IPS-11a (cell line): ENCODE data around the gene FBXO24.
"Not testable (repeated sequence)": the region's sequence is repeated elsewhere in the genome, so short reads cannot be mapped to it uniquely, and the experiment has no call there.

Experiments used
- H3K4me3 ChIP-seq: one replicate; pipeline ENCODE4 v1.5.1; 2013; ENCODE audit warnings: low read depth, low read length, control low read depth

The FBXO24 gene

GRCh38 chr7:100559127-100559526 lies 27.0 kb upstream of the FBXO24 start:
- H3K4me3 ChIP-seq = no peak overlapping the region

DNA sequence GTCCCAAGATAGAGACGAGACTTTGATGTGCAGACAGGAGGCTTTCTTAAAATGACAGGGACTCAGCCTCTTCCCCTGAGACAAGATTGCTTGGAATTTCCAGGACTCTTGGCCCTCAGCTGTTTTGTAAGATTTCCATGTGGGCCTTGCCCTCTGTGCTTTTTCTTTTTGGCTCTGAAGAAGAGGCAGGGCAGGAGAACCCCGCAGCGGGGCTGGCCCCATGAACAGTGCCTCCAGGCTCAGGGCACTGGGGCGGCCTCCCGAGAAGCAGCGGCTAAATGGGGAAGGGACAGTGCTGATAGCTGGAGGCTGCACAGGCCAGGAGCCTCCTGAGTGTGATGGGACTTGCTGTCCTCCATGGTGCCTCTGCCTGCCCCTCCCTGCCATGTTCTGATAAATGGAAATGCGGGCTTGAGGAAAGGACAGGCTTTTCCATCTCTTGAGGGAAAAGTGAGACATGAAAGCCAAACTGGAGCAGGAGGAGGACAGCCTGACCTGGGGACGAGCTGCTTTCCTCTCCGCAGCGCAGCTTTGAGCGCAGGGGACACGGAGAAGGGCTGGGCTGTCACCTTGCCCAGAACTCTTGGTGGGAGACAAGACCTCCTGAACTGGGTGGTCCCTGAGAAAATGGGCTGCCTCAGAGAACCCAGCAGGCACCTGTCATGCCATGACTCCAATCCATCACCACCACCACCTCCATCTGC lies 24.5 kb upstream of the FBXO24 start:
- H3K4me3 ChIP-seq = no peak overlapping the region

DNA sequence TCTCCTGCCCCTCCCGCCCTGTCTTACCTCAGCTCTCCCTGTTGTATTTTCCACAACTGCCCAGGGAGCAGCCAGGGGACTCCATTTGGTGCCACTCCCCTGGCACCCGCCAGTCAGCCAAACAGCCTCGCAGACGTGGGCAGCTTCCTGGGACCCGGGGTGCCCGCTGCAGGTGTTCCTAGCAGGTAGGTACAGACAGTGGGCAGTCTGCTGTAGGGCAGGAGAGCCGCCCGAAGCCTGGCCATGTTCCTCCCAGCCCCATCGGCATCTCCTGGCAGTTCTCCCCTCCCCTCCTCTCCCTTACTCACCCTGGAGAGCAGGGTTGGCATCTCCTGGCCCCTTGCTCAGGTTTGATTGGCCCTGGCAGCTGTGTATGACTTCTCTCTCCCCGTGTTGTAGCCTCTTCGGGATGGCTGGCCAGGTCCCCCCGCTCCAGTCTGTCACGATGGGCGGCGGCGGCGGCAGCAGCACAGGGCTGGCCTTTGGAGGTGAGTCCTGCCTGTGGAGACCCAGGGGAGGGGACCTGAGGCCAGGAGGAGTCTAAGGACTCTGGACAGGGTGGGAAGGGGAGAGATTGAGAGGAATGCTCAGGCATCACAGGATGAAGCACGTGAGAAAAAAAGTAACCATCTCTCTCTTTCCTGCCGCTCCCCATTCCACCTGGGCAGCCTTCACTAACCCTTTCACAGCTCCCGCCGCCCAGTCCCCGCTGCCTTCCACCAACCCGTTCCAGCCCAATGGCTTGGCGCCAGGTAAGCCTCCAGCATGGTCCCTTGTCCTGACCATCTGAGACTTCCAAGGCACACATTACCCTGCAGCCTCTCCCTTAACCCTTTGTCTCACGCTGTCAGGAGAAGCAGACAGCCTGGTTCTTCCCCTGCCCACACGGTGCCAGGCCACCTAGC lies 23.7 kb upstream of the FBXO24 start:
- H3K4me3 ChIP-seq = no peak overlapping the region

GRCh38 chr7:100563100-100563564 lies 23.0 kb upstream of the FBXO24 start:
- H3K4me3 ChIP-seq = no peak overlapping the region

DNA sequence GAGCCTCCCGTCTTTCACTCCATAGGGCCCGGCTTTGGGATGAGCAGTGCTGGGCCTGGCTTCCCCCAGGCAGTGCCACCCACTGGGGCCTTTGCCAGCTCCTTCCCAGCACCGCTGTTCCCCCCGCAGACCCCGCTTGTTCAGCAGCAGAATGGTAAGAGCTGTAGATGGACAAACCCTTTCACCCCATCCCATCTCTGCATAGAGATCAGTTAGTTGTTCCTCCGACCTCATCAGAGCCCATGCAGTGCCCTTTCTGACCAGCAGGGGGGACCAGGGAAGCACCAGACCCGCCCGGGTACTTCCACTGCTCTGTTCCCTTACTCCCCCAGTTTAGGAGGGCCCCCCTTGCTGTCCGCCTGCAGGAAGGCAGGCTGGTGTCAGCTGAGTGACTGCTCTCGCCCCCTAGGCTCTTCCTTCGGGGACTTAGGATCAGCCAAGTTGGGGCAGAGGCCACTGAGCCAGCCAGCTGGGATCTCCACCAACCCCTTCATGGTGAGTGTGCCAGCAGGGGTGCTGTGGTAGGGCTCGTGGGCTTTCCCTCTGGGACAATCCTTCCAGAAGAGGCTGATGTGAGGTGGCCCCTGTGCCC lies 22.2 kb upstream of the FBXO24 start:
- H3K4me3 ChIP-seq = no peak overlapping the region

DNA sequence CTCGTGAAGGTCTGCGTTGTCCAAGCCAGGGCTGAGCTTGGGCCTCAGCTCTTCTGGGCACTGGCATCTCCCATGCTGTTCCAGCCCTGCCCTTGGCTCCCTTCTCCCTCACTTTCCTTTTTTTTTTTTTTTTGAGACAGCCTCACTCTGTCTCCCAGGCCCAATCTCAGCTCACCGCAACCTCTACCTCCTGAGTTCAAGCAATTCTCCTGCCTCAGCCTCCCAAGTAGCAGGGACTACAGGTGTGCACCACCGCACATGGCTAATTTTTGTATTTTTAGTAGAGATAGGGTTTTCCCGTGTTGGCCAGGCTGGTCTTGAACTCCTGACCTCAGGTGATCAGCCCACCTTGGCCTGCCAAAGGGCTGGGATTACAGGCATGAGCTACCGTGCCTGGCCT lies 21.7 kb upstream of the FBXO24 start:
- H3K4me3 ChIP-seq = not testable (repeated sequence)

GRCh38 chr7:100565133-100565571 lies 21.0 kb upstream of the FBXO24 start:
- H3K4me3 ChIP-seq = no peak overlapping the region

DNA sequence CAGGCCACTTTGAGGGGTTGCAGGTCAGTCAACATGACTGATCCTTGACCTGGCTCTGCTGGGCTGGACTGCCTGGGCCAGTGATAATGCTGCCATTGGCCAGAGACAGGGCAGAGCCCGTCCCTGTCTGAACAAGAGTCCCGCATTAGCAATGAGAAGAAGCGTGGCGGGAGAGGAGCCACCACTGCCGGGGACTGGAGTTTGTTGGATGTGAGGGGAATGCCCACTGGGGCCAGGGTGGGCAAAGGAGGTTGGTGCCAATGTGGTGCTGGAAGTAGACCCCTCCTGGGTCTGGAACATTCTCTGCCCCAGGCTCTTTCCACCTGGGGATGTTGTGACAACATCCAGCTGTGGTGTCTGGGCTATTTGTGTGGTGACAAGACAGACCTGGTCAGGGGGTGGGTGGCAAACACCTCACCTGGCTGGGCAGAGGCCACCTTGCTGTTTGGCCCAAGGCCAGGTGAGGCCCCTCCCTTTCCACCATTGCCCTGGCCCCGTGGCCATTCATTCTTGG lies 20.1 kb upstream of the FBXO24 start:
- no peak overlapping the region for H3K4me3 ChIP-seq

DNA sequence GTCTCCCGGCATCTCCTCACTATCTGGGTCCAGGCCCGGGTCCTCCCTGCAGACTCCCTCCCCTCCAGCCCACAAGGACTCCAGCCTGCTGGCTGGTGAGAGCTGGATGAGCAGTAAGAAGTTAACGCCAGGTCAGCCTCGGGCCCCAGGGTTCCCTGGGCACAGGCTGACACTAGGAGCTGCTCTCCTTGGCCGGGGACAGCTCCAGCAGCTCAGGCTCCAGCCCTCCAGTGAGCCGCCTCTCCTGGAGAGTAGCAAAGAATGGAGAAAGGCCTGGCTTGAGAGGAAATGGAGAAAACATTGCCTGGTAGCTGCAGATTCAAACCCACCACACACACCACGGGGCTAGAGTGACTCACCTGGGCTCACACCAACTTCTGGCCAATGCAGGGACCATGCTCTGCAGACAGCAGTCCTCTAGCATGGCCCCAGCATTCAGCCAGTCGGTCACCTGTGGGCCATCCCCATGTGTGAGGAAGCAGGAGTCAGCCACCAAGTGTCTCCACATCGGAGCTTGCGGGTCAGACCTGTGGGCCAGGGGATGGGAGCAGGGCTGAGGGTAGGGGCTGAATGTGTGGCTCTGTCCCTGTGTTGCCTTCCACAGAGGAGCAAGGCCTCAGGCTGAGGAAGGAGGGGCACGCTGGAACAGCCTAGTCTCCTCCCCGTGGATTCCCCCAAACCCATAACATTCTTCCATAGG lies 18.9 kb upstream of the FBXO24 start:
- no peak overlapping the region for H3K4me3 ChIP-seq

- no peak overlapping the region for H3K4me3 ChIP-seq
Measured at GRCh38 chr7:100567751-100568175, 18.4 kb upstream of the FBXO24 start.

DNA sequence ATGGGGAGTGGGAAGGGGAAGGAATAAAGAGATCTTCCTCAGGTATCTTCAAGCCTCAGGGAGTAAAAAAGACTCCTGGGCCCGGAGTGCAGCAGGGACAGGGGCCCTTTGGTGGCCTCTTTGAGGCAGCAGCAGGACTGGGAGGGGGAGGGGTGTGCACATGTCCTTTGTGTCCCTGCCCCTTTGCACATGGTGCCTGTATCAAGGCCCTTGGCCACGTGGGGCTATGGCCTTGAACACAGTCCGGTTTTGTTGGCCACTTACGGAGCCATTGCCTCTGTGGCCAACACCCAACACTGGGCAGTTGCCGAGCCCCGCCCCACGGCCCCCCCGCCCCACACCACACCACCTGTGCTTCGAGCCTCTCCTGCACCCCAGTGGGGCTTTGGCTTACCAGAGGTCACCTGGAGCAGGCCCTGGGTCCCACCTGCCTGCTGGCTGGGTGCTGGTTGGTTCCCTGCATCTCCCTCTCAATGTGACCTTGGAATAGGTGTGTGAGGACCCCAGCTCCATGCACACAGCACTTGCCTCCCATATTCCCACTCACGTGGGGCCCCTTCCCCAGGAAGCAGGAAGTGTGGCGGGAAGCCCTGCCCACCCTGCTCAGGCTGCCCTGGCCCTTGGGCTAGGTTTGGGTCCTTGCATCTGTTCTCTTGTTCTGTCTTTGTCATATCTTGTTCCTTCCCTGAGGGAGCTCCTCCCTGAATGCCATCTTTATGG lies 17.8 kb upstream of the FBXO24 start:
- H3K4me3 ChIP-seq = no peak overlapping the region

- peak overlapping the region; percentile 17 for H3K4me3 ChIP-seq
Measured at GRCh38 chr7:100568896-100569844, 17.0 kb upstream of the FBXO24 start.

GRCh38 chr7:100570954-100571828 lies 14.9 kb upstream of the FBXO24 start:
- H3K4me3 ChIP-seq = no peak overlapping the region

- H3K4me3 ChIP-seq = no peak overlapping the region
Measured at GRCh38 chr7:100571829-100572116, 14.4 kb upstream of the FBXO24 start.

GRCh38 chr7:100572281-100572948 lies 13.7 kb upstream of the FBXO24 start:
- H3K4me3 ChIP-seq = no peak overlapping the region

GRCh38 chr7:100572949-100573675 lies 13.0 kb upstream of the FBXO24 start:
- no peak overlapping the region for H3K4me3 ChIP-seq
